Inferior parietal cortex (tissue), 1 donor: ENCODE results near the gene RBM42.
"Not testable (repeated sequence)": the region's sequence is repeated elsewhere in the genome, so short reads cannot be mapped to it uniquely, and the experiment has no call there.

Source experiments
- DNase-seq: peaks from one replicate; pipeline ENCODE4 v3.0.0-alpha.2; 2016; ENCODE audit errors: extremely low spot score

Gene RBM42

DNA sequence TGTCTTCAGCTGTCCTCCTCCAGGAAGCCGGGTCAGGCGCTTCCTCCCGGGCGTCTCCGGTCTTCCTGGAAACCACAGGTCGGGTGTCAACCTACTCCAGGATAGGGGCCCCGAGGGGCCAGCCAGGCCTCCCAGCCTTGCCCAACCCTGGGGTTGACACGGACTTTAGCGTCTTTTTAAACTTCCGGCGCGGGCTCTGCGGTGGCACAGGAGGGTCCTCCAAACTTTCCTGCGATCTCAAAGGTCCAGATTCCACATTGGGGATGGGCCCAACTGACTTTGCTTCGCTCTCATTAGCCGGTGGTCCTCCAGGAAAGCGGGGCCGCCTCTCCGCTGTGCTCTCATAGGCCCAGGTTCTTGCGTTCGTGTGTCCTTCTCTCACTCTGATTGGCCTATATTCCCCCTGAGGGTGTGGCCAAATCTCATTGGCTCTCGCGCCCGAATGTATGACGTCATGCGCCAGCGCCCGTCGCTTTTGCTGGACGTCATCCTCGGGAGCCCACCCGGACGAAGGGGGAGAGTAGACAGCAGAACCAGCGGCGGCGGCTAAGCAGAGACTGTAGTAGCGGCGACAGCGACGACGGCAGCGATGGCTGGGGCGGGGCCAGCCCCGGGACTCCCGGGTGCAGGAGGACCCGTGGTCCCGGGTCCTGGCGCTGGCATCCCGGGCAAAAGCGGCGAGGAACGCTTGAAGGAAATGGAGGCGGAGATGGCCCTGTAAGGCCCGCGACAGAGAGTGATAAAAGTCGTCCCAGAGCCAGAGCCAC, at the start of gene RBM42:
Gene RBM42 (plus strand): TSS at position 472 of the 767 bp plus-strand sequence. CDS start 118 bp downstream, at position 590.
- peak; percentile 99 for DNase-seq

- DNase-seq, result no peak
Measured at GRCh38 chr19:35582760-35583159, 46.1 kb upstream of the RBM42 start.

DNA sequence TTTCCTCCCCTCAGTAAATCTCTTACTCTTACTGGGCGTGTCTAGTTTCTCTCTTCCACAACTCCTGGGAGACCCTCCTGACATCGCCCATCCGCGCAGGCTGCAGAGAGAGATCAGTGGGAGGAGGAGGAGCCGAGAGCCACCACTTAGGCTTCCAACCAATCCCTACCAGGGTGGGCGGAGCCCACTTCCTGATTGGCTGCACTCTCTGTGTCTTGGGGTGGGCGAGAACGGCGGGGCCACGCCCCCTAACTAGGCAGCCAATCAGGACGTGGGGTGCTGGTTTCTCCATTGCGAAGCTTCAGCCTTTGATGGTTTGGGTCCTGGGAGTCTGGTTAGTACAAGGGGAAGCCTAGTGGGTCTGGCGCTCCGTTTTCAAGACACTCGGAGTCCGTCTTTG, 43.0 kb upstream of the RBM42 start, which contains the start of gene PMIS2:
Gene PMIS2 (plus strand): TSS at position 326 of the 400 bp plus-strand sequence. CDS start 87 bp downstream, outside the sequence.
- DNase-seq, result no peak

- no peak for DNase-seq
Measured at GRCh38 chr19:35587321-35587720, 41.5 kb upstream of the RBM42 start.

DNA sequence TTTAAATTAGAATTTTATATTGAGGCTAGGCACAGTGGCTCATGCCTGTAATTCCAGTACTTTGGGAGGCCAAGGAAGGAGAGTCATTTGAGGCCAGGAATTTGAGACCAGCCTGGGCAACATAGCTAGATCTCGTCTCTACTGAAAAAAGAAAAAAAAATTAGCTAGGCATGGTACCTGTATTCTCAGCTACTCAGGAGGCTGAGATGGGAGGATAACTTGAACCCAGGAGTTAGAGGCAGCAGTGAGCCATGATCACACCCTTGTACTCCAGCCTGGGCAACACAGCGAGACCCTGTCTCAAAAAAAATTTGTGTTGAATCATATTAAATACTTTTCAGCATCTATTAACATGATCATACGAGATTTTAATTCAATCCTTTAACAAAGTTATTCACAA, 38.0 kb upstream of the RBM42 start:
- no peak for DNase-seq

- peak; percentile 20 for DNase-seq
Measured at GRCh38 chr19:35592226-35592625, 36.6 kb upstream of the RBM42 start.

DNA sequence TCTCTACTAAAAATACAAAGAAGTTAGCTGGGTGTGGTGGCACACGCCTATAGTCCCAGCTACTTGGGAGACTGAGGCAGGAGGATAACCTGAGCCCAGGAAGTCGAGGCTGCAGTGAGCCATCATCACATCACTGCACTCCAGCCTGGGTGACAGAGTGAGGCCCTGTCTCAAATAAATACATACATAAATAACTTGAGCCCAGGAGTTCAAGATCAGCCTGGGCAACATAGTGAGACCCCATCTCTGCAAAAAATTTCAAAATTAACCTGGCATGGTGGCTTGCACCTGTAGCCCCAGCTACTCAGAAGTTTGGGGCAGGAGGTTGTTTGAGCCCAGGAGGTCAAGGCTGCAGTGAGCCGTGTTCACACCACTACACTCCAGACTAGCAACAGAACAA, 33.8 kb upstream of the RBM42 start:
- DNase-seq, result not testable (repeated sequence)

- DNase-seq, result no peak
Measured at GRCh38 chr19:35595928-35596327, 32.9 kb upstream of the RBM42 start.

- DNase-seq, result no peak
Measured at GRCh38 chr19:35596366-35596999, 32.4 kb upstream of the RBM42 start.

DNA sequence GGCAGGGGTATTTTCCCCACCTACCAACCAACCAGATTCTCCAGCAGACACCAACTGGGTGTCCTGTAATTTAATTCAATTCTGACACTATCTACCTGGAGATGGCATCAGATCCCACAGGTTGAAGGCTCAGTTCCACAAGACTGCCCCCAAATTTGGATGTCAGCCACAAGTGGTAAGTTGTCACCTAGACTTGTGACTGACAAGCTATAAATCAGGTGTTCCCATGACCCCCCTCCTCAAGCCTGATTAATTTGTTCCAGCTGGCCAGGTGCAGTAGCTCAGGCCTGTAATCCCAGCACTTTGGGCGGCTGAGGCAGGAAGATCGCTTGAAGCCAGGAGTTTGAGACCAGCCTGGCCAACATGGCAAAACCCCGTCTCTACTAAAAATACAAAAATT, 26.9 kb upstream of the RBM42 start:
- DNase-seq, result no peak

DNA sequence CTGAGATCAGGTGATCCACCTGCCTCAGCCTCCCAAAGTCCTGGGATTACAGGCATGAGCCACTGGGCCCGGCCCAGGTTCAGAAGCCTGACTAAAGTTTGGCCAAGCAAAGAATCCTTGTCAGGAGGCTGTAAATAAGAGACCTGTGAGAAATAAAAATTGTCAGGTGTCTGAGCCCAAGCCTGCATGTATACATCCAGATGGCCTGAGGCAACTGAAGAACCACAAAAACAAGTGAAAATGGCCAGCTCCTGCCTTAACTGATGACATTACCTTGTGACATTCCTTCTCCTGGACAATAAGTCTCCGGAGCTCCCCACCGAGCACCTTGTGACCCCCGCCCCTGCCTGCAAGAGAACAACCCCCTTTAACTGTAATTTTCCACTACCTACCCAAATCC, 24.4 kb upstream of the RBM42 start:
- not testable (repeated sequence) for DNase-seq

DNA sequence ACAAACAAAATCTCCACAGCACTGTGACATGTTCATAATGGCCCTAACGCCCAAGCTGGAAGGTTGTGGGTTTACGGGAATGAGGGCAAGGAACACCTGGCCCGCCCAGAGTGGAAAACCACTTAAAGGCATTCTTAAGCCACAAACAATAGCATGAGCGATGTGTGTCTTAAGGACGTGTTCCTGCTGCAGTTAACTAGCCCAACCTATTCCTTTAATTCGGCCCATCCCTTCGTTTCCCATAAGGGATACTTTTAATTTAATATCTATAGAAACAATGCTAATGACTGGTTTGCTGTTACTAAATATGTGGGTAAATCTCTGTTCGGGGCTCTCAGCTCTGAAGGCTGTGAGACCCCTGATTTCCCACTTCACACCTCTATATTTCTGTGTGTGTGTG, 21.7 kb upstream of the RBM42 start:
- not testable (repeated sequence) for DNase-seq

- no peak for DNase-seq
Measured at GRCh38 chr19:35607661-35608060, 21.2 kb upstream of the RBM42 start.

DNA sequence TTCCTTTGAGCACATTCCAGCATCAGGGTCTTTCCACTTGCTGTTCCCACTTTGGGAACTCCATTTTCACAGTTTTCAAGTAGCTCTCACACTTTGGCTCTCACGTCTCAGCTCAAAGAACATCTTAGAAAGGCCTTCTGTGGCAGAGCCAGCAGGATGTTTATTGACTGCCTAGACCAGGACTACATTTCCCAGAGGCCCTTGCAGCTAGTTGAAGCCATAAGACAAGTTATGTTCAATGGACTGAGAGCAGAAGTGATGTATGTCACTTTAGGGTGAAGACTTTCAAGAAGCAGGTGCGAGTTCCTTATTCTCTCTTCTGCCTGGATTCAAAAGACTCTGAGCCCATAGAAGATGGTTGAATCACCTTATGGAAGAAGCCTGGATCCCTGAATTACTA, 20.6 kb upstream of the RBM42 start:
- DNase-seq, result no peak

GRCh38 chr19:35609851-35610353, 18.9 kb upstream of the RBM42 start:
- no peak for DNase-seq

DNA sequence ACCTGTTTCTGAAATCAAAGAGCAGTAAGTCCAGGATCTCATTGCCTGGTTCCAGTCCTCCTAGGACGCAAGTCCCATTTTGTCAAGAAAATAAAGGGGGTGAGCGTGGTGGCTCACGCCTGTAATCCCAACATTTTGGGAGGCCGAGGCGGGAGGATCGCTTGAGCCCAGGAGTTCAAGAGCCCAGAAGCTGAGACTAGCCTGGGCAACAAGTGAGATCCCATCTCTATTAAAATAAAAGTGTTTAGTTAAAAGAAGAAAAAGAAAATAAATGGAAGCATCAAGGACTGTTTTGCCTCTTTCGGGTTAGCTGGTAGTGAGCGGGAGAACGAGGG, 16.6 kb upstream of the RBM42 start:
- DNase-seq, result no peak

DNA sequence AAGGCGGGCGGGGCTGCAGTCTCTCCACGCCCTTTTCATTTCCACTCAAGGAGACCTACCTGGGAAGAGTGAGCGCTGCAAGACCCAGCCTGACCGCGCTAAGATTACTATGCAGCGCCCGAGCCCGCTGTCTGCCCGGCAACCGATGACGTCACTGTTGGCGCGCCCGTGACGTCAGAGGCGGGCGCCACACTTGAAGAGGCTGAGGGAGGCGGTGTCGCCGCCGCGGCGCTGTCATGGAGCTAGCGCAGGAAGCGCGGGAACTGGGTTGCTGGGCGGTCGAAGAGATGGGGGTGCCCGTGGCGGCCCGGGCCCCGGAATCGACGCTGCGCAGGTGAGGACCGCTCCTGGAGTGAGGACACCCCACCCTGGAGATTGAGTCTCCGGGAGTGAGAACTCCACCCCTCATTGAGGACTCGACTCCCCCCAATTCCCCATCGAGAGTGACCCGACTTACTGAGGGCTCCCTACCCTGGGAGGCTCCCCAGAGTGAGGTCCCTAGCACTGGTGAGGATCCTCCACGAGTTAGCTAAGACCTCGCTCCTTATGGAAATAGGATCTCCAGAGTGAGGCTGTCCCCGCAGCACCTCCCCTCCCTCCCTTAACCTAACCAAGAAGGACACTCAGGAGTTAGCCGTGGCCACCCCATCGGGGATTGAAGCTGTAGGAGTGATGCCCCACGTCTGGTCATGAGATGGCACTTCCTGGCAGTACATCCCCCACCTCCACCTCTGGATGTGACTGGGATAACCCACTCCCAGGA, 16.1 kb upstream of the RBM42 start, which contains the start of gene HAUS5:
Gene HAUS5 (plus strand): TSS at position 177 of the 763 bp plus-strand sequence. CDS start 60 bp downstream, at position 237.
- DNase-seq, result peak; percentile 93

GRCh38 chr19:35613574-35613973, 15.3 kb upstream of the RBM42 start:
- no peak for DNase-seq

- no peak for DNase-seq
Measured at GRCh38 chr19:35615036-35615435, 13.8 kb upstream of the RBM42 start.

DNA sequence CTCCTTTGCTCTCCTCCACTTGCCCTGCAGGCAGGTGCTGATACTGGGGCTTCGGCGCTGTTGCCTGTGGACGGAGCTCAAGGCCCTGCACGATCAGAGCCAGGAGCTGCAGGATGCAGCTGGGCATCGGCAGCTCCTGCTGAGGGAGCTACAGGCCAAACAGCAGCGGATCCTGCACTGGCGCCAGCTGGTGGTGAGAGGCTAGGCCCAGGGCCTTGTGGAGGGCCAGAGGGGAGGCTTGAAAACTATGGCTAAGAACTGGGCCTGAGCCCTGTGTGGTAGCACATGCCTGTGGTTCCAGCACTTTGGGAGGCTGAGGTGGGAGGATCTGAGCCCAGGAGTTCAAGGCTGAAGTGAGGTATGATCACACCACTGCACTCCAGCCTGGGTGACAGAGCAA, 10.0 kb upstream of the RBM42 start:
- no peak for DNase-seq

GRCh38 chr19:35619290-35619923, 9.4 kb upstream of the RBM42 start:
- DNase-seq, result no peak

DNA sequence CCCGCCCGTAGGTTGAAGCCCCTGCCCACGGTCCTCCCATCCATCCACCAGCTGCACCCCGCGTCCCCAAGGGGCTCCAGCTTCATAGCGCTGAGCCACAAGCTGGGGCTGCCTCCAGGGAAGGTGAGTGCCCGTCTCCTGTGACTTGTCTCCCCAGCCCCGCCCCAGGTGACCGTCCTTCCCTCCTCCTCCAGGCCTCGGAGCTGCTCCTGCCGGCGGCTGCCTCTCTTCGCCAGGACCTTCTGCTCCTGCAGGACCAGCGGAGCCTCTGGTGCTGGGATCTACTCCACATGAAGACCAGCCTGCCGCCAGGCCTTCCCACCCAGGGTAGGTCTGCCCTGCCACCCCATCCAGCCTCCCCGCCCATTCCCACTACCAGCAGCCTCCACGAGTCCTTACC, 8.8 kb upstream of the RBM42 start:
- DNase-seq, result no peak
